Measurements from ENCODE around the gene PLPP2. TPM values are rescaled to one million over a fixed set of nuclear protein-coding genes. Genes with fewer than 3 reads are reported as not detected.

PLPP2 gene
- total RNA-seq, 2 experiments from 2014 or later = 0.36 TPM; not detected in 1

DNA sequence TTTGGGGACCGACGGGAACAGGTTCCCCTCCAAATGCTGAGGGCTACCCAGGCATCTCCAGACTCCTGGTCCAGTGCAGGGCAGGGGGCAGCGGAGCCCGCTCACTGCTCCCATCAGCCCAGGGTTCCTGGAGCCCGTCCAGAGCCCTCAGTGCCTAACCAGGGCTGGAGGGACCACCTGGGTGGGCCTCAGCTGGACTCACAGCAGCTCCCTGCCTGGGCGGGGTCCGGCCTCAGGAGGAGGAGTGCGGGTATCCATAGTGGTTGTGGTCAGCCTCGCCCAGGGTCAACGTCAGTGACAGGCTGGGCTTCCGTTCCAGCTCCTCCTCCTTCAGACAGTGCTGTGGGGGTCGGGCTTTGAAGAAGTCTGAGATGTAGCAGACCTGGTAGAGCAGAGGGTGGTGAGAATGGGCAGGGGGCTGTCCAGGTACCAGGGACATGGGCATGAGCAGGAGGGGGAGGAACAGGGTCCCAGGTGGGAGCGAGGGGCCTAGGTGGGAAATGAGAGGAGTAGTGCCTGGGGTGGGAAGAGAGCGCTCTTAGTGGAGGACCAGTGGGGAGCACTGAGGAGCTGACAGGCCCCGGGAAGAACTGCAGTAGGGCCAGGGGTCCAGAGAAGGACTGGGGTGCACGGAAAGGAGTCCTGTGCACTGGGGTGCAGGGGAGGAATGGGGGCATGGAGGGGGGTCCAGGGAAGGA, 9.9 kb downstream of the PLPP2 start:
- ChIA-PET CTCF (no interaction called here), POLR2A (no interaction called here)
- H3K36me3 Mint-ChIP-seq (ENCODE audit: low read depth) = no peaks in the 10 kb centered on the region
- no peaks in the 10 kb centered on the region for H3K9me3 Mint-ChIP-seq
- H3K27ac Mint-ChIP-seq = no peak overlapping the region
- ATAC-seq (no peak), DNase-seq (no peak)
- intact Hi-C loops (cut with micrococcal nuclease) = no loop called here
- TF ChIP-seq, protein P1, sequence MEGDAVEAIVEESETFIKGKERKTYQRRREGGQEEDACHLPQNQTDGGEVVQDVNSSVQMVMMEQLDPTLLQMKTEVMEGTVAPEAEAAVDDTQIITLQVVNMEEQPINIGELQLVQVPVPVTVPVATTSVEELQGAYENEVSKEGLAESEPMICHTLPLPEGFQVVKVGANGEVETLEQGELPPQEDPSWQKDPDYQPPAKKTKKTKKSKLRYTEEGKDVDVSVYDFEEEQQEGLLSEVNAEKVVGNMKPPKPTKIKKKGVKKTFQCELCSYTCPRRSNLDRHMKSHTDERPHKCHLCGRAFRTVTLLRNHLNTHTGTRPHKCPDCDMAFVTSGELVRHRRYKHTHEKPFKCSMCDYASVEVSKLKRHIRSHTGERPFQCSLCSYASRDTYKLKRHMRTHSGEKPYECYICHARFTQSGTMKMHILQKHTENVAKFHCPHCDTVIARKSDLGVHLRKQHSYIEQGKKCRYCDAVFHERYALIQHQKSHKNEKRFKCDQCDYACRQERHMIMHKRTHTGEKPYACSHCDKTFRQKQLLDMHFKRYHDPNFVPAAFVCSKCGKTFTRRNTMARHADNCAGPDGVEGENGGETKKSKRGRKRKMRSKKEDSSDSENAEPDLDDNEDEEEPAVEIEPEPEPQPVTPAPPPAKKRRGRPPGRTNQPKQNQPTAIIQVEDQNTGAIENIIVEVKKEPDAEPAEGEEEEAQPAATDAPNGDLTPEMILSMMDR (IDR thresholded peaks at IDR 0.05) = no peak
- peaks cover 19% of the 10 kb centered on the region for H3K27me3 Mint-ChIP-seq
- no peak overlapping the region for H3K4me3 Mint-ChIP-seq
- no peaks in the 10 kb centered on the region for H3K4me1 Mint-ChIP-seq (ENCODE audit: low read depth)

DNA sequence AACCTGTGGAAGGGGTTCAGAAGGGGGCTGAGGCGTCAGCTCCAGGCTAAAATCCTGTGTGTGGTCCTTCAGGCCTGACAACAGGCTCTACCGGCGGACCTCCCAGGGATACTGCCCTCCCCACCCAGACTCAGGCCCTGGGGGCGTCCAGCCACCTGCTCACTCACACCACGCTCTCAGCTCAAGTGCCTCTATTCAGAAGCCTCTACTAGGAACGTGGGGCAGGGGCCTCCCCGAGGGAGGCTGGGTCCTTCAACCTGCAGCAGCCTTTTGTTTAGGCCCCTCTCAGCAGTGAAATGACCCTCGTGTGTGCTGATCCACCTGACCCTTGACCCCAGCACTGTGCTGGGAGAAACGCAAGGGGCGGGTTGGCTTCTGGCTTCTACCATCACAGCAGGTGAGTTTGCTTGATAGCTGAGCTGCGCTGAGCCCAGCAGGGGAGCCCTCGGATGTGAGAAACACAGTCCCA, 10.6 kb downstream of the PLPP2 start:
- Mint-ChIP-seq H3K36me3 (ENCODE audit: low read depth) (no peaks in the 10 kb centered on the region), H3K27me3 (peaks cover 20% of the 10 kb centered on the region), H3K27ac (no peak overlapping the region), H3K9me3 (no peaks in the 10 kb centered on the region), H3K4me1 (ENCODE audit: low read depth) (no peaks in the 10 kb centered on the region), H3K4me3 (no peak overlapping the region)
- ChIA-PET CTCF (no interaction called here), POLR2A (no interaction called here)
- no peak for ATAC-seq
- no peak for DNase-seq
- TF ChIP-seq, protein P1 (IDR thresholded peaks at IDR 0.05) = no peak
- intact Hi-C loops (cut with micrococcal nuclease) = no loop called here

DNA sequence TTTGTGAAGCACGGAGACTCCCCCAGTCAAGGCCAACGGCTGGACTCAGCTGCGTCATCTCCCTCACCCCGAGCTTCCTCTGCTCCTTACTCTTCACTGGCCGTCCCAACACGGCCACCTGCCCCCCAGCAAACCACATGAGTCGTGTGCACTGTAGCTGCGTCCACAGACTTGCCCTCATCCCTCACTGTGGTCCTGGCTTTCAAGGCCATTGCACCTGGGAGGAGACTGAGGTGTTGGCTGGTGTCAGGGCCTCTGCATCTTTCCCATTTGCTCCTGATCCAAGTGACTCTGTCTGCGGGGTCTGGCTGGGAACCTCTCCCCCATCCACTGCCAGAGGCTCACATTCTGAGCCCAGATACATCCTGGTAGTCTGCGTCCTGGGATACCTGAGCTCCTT, 11.5 kb downstream of the PLPP2 start:
- Mint-ChIP-seq H3K27me3 (peaks cover 22% of the 10 kb centered on the region), H3K4me3 (no peak overlapping the region), H3K27ac (no peak overlapping the region), H3K4me1 (ENCODE audit: low read depth) (no peaks in the 10 kb centered on the region), H3K9me3 (no peaks in the 10 kb centered on the region), H3K36me3 (ENCODE audit: low read depth) (no peaks in the 10 kb centered on the region)
- intact Hi-C loops (cut with micrococcal nuclease) = no loop called here
- TF ChIP-seq, protein P1 (IDR thresholded peaks at IDR 0.05) = no peak
- POLR2A ChIA-PET = no interaction called here
- ATAC-seq (no peak), DNase-seq (no peak)
- CTCF ChIA-PET = interaction anchor here (1.0 kb wide), 1 partner anchor 12 kb away, joined by 4 read pairs; no protein-coding TSS in a partner anchor

DNA sequence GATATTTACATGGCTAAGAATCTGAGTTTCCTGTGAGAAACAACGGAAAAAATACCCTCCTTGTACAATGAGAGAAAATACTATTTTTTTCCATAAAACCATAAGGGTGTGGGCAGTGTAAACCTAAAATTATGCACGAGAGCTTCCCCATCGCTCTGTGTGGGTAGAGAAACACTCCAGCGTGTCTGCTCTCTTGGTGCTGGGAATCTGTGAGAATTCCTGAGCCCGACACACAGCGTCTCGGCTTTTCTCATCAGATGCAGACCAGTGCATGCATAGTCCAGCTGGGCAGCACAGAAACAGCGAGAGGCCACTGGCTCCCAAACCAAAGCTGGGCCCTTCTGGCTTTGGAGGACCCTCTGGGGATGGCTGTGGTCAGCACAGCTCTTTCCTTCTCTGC, 12.0 kb downstream of the PLPP2 start:
- DNase-seq = no peak
- H3K4me1 Mint-ChIP-seq (ENCODE audit: low read depth) = no peaks in the 10 kb centered on the region
- ChIA-PET POLR2A (no interaction called here), CTCF (interaction anchor here (1.0 kb wide), 1 partner anchor 12 kb away, joined by 4 read pairs; no protein-coding TSS in a partner anchor)
- H3K27me3 Mint-ChIP-seq = peaks cover 22% of the 10 kb centered on the region
- H3K27ac Mint-ChIP-seq = no peak overlapping the region
- intact Hi-C loops (cut with micrococcal nuclease) = no loop called here
- TF ChIP-seq, protein P1 (IDR thresholded peaks at IDR 0.05) = no peak
- no peaks in the 10 kb centered on the region for H3K36me3 Mint-ChIP-seq (ENCODE audit: low read depth)
- H3K9me3 Mint-ChIP-seq = no peaks in the 10 kb centered on the region
- no peak overlapping the region for H3K4me3 Mint-ChIP-seq
- ATAC-seq = no peak

DNA sequence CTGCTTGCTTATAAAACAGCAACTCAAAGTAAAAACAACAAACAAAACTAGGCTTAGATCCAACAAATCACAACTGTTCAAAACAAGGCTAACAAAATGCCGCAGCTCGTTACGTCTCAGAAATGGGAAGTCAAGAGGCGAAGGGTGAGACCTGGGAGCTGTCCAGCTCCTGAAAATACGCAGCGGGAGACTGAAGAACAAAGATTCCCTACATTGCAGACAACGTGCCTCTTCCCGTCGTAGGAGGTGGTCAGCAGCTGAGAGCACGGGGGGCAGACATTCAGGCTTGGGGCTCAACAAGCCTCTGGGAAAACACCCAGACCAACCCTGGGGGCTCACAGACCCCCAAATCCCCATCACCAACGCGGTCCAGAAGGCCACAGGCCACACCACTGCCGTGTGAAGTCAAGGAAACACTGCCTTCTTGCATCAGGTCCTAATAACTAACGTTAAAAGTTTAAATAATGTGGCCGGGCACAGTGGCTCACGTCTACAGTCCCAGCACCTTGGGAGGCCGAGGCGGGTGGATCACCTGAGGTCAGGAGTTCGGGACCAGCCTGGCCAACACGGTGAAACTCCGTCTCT, 13.5 kb downstream of the PLPP2 start:
- ChIA-PET POLR2A (no interaction called here), CTCF (interaction anchor here (2.4 kb wide), 1 partner anchor 11 kb away, joined by 5 read pairs; no protein-coding TSS in a partner anchor)
- no peaks in the 10 kb centered on the region for H3K4me1 Mint-ChIP-seq (ENCODE audit: low read depth)
- intact Hi-C loops (cut with micrococcal nuclease) = no loop called here
- ATAC-seq (no peak), DNase-seq (no peak)
- H3K36me3 Mint-ChIP-seq (ENCODE audit: low read depth) = no peaks in the 10 kb centered on the region
- TF ChIP-seq, protein P1 (IDR thresholded peaks at IDR 0.05) = no peak
- H3K27ac Mint-ChIP-seq = no peak overlapping the region
- H3K4me3 Mint-ChIP-seq = no peak overlapping the region
- no peaks in the 10 kb centered on the region for H3K9me3 Mint-ChIP-seq
- H3K27me3 Mint-ChIP-seq = peaks cover 26% of the 10 kb centered on the region
